Keratinocyte (primary cell): Measurements from ENCODE around the gene SMIM35.

Experiments used
- EZH2 ChIP-seq: IDR thresholded peaks from one replicate; pipeline ENCODE4 v1.6.1; 2012; ENCODE audit warnings: inconsistent platforms, mild to moderate bottlenecking, low read length, moderate library complexity
- TF ChIP-seq, protein P1 (sequence below), 3 experiments: IDR thresholded peaks in 1 of 3; conservative IDR thresholded peaks in 1 of 3; optimal IDR thresholded peaks in 1 of 3; 2 replicates in 2 of 3; 3 replicates in 1 of 3; pipeline versions ENCODE3 to v1.5.1; 2011; ENCODE audit warnings: low read length in 3 of 3, mild to moderate bottlenecking in 3 of 3, moderate library complexity in 2 of 3, control low read depth in 1 of 3, inconsistent platforms in 1 of 3; ENCODE audit not compliant: insufficient read depth in 2 of 3; ENCODE audit errors: extremely low read depth in 1 of 3

DNA sequence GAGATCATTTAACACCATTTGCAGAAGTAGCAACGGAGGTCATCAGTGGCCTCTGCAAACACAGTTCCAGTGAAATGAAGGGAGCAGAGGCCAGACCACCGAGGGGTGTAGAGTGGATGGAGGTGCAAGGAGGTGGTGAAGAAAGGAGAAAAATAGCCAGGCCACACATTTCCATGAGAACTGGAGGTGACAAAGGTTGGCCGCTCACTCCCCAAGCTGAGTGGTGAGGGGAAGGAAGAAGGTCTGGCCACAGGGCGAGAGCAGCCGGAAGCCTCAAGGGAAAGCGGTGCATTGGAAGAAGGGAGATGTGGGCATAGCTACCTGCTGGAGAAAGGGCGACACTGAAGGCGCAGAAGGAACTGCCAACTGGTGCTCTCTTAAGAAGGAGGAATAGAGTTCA, 30.0 kb downstream of the SMIM35 start:
- TF ChIP-seq, protein P1, sequence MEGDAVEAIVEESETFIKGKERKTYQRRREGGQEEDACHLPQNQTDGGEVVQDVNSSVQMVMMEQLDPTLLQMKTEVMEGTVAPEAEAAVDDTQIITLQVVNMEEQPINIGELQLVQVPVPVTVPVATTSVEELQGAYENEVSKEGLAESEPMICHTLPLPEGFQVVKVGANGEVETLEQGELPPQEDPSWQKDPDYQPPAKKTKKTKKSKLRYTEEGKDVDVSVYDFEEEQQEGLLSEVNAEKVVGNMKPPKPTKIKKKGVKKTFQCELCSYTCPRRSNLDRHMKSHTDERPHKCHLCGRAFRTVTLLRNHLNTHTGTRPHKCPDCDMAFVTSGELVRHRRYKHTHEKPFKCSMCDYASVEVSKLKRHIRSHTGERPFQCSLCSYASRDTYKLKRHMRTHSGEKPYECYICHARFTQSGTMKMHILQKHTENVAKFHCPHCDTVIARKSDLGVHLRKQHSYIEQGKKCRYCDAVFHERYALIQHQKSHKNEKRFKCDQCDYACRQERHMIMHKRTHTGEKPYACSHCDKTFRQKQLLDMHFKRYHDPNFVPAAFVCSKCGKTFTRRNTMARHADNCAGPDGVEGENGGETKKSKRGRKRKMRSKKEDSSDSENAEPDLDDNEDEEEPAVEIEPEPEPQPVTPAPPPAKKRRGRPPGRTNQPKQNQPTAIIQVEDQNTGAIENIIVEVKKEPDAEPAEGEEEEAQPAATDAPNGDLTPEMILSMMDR (optimal IDR thresholded peaks at IDR 0.05 in 1 of 3, IDR thresholded peaks at IDR 0.05 in 1 of 3, conservative IDR thresholded peaks at IDR 0.05 in 1 of 3; ENCODE audit: extremely low read depth in 1 of 3, insufficient read depth in 2 of 3, low read length in 3 of 3) = no peak
- no peak for TF ChIP-seq EZH2
